Naive thymus-derived CD4-positive, alpha-beta T cell (primary cell): ENCODE data around the gene HBG2. TPM values are rescaled to one million over a fixed set of nuclear protein-coding genes. Genes with fewer than 3 reads are reported as not detected.

ENCODE experiments used
- ATAC-seq: fragments of 150-1000 bp; cut with Tn5 transposase; 2 replicates; pipeline ENCODE4 v1.10.0; 2021; ENCODE audit warnings: mild to moderate bottlenecking, moderate library complexity
- CTCF ChIA-PET: fragments of 350-600 bp; sonication (Branson Sonifier 250); formaldehyde crosslinking; loops from one replicate; lab custom pipeline; 2021; ENCODE audit warnings: antibody characterized with exemption; lab: Charles Lee
- POLR2A ChIA-PET: fragments of 350-600 bp; sonication (Branson Sonifier 250); formaldehyde crosslinking; loops from one replicate; lab custom pipeline; 2021; ENCODE audit warnings: antibody characterized with exemption, inconsistent platforms; lab: Charles Lee
- DNase-seq, 9 donors: peaks; one replicate each; pipeline versions ENCODE4 v3.0.0 to v3.0.0-alpha.2; 2020 to 2022; ENCODE audit warnings: mixed read lengths in 1 of 9
- H3K27ac ChIP-seq: one replicate; pipeline ENCODE4 v1.7.0; 2013; ENCODE audit warnings: mild to moderate bottlenecking, low read depth, low read length, moderate library complexity
- H3K27me3 ChIP-seq, 2 donors: one replicate each; pipeline ENCODE4 v1.7.0; 2013; ENCODE audit warnings: low read length in 2 of 2, mild to moderate bottlenecking in 2 of 2, moderate library complexity in 2 of 2; ENCODE audit not compliant: control insufficient read depth in 2 of 2, insufficient read depth in 2 of 2
- H3K36me3 ChIP-seq, 3 experiments: 1 replicate in 2 of 3; 2 replicates in 1 of 3; pipeline ENCODE4 v1.7.0; 2013; ENCODE audit warnings: low read length in 3 of 3, mild to moderate bottlenecking in 3 of 3, moderate library complexity in 1 of 3; ENCODE audit not compliant: insufficient read depth in 3 of 3, control insufficient read depth in 2 of 3
- H3K4me1 ChIP-seq, 2 donors: one replicate each; pipeline ENCODE4 v1.7.0; 2013; ENCODE audit warnings: low read length in 2 of 2, mild to moderate bottlenecking in 2 of 2, moderate library complexity in 1 of 2; ENCODE audit not compliant: control insufficient read depth in 2 of 2, insufficient read depth in 2 of 2
- H3K4me3 ChIP-seq: 2 replicates; pipeline ENCODE4 v1.7.0; 2013; ENCODE audit warnings: mild to moderate bottlenecking, low read length
- H3K9me3 ChIP-seq, 3 experiments: 1 replicate in 2 of 3; 2 replicates in 1 of 3; pipeline ENCODE4 v1.7.0; 2013; ENCODE audit warnings: low read length in 3 of 3; ENCODE audit not compliant: control insufficient read depth in 2 of 3
- H3K27ac Mint-ChIP-seq, 9 donors: one replicate each; pipeline ENCODE4 v1.8.0; 2020 to 2022; ENCODE audit warnings: mixed read lengths in 9 of 9, mild to moderate bottlenecking in 8 of 9, moderate library complexity in 5 of 9, inconsistent platforms in 2 of 9
- H3K27me3 Mint-ChIP-seq, 5 donors: one replicate each; pipeline ENCODE4 v1.8.0; 2021 to 2022; ENCODE audit warnings: mixed read lengths in 5 of 5, mild to moderate bottlenecking in 1 of 5
- H3K36me3 Mint-ChIP-seq, 5 donors: one replicate each; pipeline ENCODE4 v1.8.0; 2020 to 2022; ENCODE audit warnings: mixed read lengths in 5 of 5, mild to moderate bottlenecking in 3 of 5, inconsistent platforms in 1 of 5
- H3K4me1 Mint-ChIP-seq, 7 donors: one replicate each; pipeline ENCODE4 v1.8.0; 2020 to 2022; ENCODE audit warnings: mixed read lengths in 7 of 7, mild to moderate bottlenecking in 3 of 7, inconsistent platforms in 1 of 7
- H3K4me3 Mint-ChIP-seq, 10 donors: one replicate each; pipeline ENCODE4 v1.8.0; 2020 to 2022; ENCODE audit warnings: mild to moderate bottlenecking in 10 of 10, mixed read lengths in 10 of 10, moderate library complexity in 6 of 10, inconsistent platforms in 2 of 10
- H3K9me3 Mint-ChIP-seq, 11 donors: one replicate each; pipeline ENCODE4 v1.8.0; 2020 to 2022; ENCODE audit warnings: mixed read lengths in 11 of 11, mild to moderate bottlenecking in 4 of 11, inconsistent platforms in 1 of 11, moderate library complexity in 1 of 11
- intact Hi-C, 2 donors: fragments of 100-400 bp; cut with micrococcal nuclease; formaldehyde crosslinking; loops; one replicate each; pipeline ENCODE4 v1.15.1; 2023
- polyA plus RNA-seq, 2 donors: library from polyadenylated mRNA; unstranded; fragments of 300-500 nt; fragmentation: Illumina TruSeq; gene quantifications; one replicate each; pipeline ENCODE4 v1.2.3, GENCODE V29; 2021
- total RNA-seq, 6 experiments: library from RNA in 5 of 6; stranded (reverse) in 5 of 6; gene quantifications; 1 replicate in 5 of 6; 2 replicates in 1 of 6; pipeline ENCODE4 v1.2.3 and lab custom pipeline; 2021 to 2026

The HBG2 gene
- total and polyA plus RNA-seq, 7 experiments from 2014 or later, result not detected

GRCh38 chr11:5247472-5248192, 6.9 kb downstream of the HBG2 start:
- H3K4me1 Mint-ChIP-seq, result no peaks in the 10 kb centered on the region
- no peak for DNase-seq
- ChIA-PET CTCF (no interaction called here), POLR2A (no interaction called here)
- Histone ChIP-seq H3K36me3 (no peaks in the 10 kb centered on the region), H3K4me3 (no peak overlapping the region), H3K27me3 (no peaks in the 10 kb centered on the region), H3K4me1 (no peaks in the 10 kb centered on the region), H3K9me3 (no peaks in the 10 kb centered on the region), H3K27ac (no peak overlapping the region)
- H3K27ac Mint-ChIP-seq, result no peak overlapping the region
- no peak for ATAC-seq
- no peak overlapping the region for H3K4me3 Mint-ChIP-seq
- peaks cover 5 to 32% (median 13%) of the 10 kb centered on the region in 5 donors for H3K27me3 Mint-ChIP-seq
- no peaks in the 10 kb centered on the region for H3K9me3 Mint-ChIP-seq
- intact Hi-C loops, result no loop called here
- no peaks in the 10 kb centered on the region for H3K36me3 Mint-ChIP-seq

- peaks cover 5 to 31% (median 12%) of the 10 kb centered on the region in 5 donors for H3K27me3 Mint-ChIP-seq
- no peaks in the 10 kb centered on the region for H3K4me1 Mint-ChIP-seq
- no peaks in the 10 kb centered on the region for H3K9me3 ChIP-seq
- no peak overlapping the region for H3K27ac Mint-ChIP-seq
- ChIA-PET CTCF (no interaction called here), POLR2A (no interaction called here)
- no peaks in the 10 kb centered on the region for H3K4me1 ChIP-seq
- no peaks in the 10 kb centered on the region for H3K36me3 ChIP-seq
- H3K27ac ChIP-seq, result no peak overlapping the region
- no peak for DNase-seq
- no peaks in the 10 kb centered on the region for H3K27me3 ChIP-seq
- ATAC-seq, result no peak
- no peak overlapping the region for H3K4me3 ChIP-seq
- no peak overlapping the region for H3K4me3 Mint-ChIP-seq
- H3K36me3 Mint-ChIP-seq, result no peaks in the 10 kb centered on the region
- intact Hi-C loops, result no loop called here
- no peaks in the 10 kb centered on the region for H3K9me3 Mint-ChIP-seq
These were observed 7.7 kb downstream of the HBG2 start for GRCh38 chr11:5246772-5247471.

- Histone ChIP-seq H3K4me3 (no peak overlapping the region), H3K9me3 (no peaks in the 10 kb centered on the region), H3K27me3 (peaks cover 0 to 3% of the 10 kb centered on the region in 2 donors), H3K27ac (no peak overlapping the region), H3K4me1 (no peaks in the 10 kb centered on the region), H3K36me3 (no peaks in the 10 kb centered on the region)
- Mint-ChIP-seq H3K27me3 (peaks cover 5 to 29% (median 12%) of the 10 kb centered on the region in 5 donors), H3K36me3 (no peaks in the 10 kb centered on the region), H3K27ac (no peak overlapping the region), H3K4me1 (no peaks in the 10 kb centered on the region), H3K4me3 (no peak overlapping the region), H3K9me3 (peaks cover 0 to 1% (median 0%) of the 10 kb centered on the region in 11 donors)
- ChIA-PET POLR2A (no interaction called here), CTCF (no interaction called here)
- intact Hi-C loops, result no loop called here
- ATAC-seq (no peak), DNase-seq (no peak)
These were observed 9.4 kb downstream of the HBG2 start for GRCh38 chr11:5245155-5245554.

- no peak for ATAC-seq
- Mint-ChIP-seq H3K9me3 (peaks cover 0 to 1% (median 0%) of the 10 kb centered on the region in 11 donors), H3K4me1 (no peaks in the 10 kb centered on the region), H3K27ac (no peak overlapping the region), H3K36me3 (no peaks in the 10 kb centered on the region), H3K4me3 (no peak overlapping the region), H3K27me3 (peaks cover 5 to 28% (median 19%) of the 10 kb centered on the region in 5 donors)
- Histone ChIP-seq H3K9me3 (no peaks in the 10 kb centered on the region), H3K36me3 (no peaks in the 10 kb centered on the region), H3K4me1 (no peaks in the 10 kb centered on the region), H3K27me3 (peaks cover 0 to 3% of the 10 kb centered on the region in 2 donors), H3K27ac (no peak overlapping the region), H3K4me3 (no peak overlapping the region)
- CTCF ChIA-PET, result no interaction called here
- POLR2A ChIA-PET, result no interaction called here
- intact Hi-C loops, result no loop called here
- no peak for DNase-seq
These were observed 10.8 kb downstream of the HBG2 start for GRCh38 chr11:5243816-5244180.

GRCh38 chr11:5242933-5243815, 11.4 kb downstream of the HBG2 start:
- intact Hi-C loops, result no loop called here
- Mint-ChIP-seq H3K9me3 (peaks cover 0 to 1% (median 0%) of the 10 kb centered on the region in 11 donors), H3K36me3 (no peaks in the 10 kb centered on the region), H3K4me1 (no peaks in the 10 kb centered on the region), H3K27me3 (peaks cover 5 to 31% (median 24%) of the 10 kb centered on the region in 5 donors), H3K27ac (no peak overlapping the region), H3K4me3 (no peak overlapping the region)
- Histone ChIP-seq H3K4me3 (no peak overlapping the region), H3K27ac (no peak overlapping the region), H3K36me3 (no peaks in the 10 kb centered on the region), H3K4me1 (no peaks in the 10 kb centered on the region), H3K27me3 (peaks cover 0 to 3% of the 10 kb centered on the region in 2 donors), H3K9me3 (no peaks in the 10 kb centered on the region)
- POLR2A ChIA-PET, result no interaction called here
- CTCF ChIA-PET, result no interaction called here
- ATAC-seq, result no peak
- no peak for DNase-seq

GRCh38 chr11:5242208-5242607, 12.4 kb downstream of the HBG2 start:
- Histone ChIP-seq H3K27me3 (peaks cover 0 to 3% of the 10 kb centered on the region in 2 donors), H3K9me3 (no peaks in the 10 kb centered on the region), H3K4me3 (no peak overlapping the region), H3K36me3 (no peaks in the 10 kb centered on the region), H3K27ac (no peak overlapping the region), H3K4me1 (no peaks in the 10 kb centered on the region)
- Mint-ChIP-seq H3K4me1 (no peaks in the 10 kb centered on the region), H3K9me3 (peaks cover 0 to 1% (median 0%) of the 10 kb centered on the region in 11 donors), H3K27me3 (peaks cover 5 to 35% (median 24%) of the 10 kb centered on the region in 5 donors), H3K4me3 (no peak overlapping the region), H3K27ac (no peak overlapping the region), H3K36me3 (no peaks in the 10 kb centered on the region)
- DNase-seq, result no peak
- ChIA-PET CTCF (no interaction called here), POLR2A (no interaction called here)
- intact Hi-C loops, result no loop called here
- no peak for ATAC-seq
